Brain microvascular endothelial cell (primary cell): Measurements from ENCODE around the gene CDK2.

Experiments used
- DNase-seq: peaks from one replicate; pipeline ENCODE4 v3.0.0-alpha.2; 2020
- H3K27ac ChIP-seq: fragments of 250-450 bp; sonication (Bioruptor Pico); 2 replicates; pipeline ENCODE4 v1.5.1; 2020; ENCODE audit warnings: mild to moderate bottlenecking, moderate library complexity
- H3K27me3 ChIP-seq: fragments of 250-450 bp; sonication (Bioruptor Pico); replicated peaks from 2 replicates; pipeline ENCODE4 v1.5.1; 2020; ENCODE audit warnings: mild to moderate bottlenecking
- H3K36me3 ChIP-seq: fragments of 250-450 bp; sonication (Bioruptor Pico); replicated peaks from 2 replicates; pipeline ENCODE4 v1.5.1; 2020; ENCODE audit warnings: mild to moderate bottlenecking
- H3K4me3 ChIP-seq: 2 replicates; pipeline ENCODE4 v1.5.1; 2011; ENCODE audit warnings: low read depth, mild to moderate bottlenecking, control low read depth, low read length, moderate library complexity
- in situ Hi-C: cut with HindIII; loops from 2 replicates; pipeline ENCODE4 v1.10.0; 2017; ENCODE audit warnings: low sequenced_read_pairs, low pct_ligation_motif_present
- TF ChIP-seq, protein P1 (sequence below): IDR thresholded peaks from 2 replicates; pipeline ENCODE4 v1.5.1; 2011; ENCODE audit warnings: low read depth, mild to moderate bottlenecking, moderate library complexity, low read length, control low read depth, inconsistent platforms; ENCODE audit errors: missing control alignments

CDK2 gene

DNA sequence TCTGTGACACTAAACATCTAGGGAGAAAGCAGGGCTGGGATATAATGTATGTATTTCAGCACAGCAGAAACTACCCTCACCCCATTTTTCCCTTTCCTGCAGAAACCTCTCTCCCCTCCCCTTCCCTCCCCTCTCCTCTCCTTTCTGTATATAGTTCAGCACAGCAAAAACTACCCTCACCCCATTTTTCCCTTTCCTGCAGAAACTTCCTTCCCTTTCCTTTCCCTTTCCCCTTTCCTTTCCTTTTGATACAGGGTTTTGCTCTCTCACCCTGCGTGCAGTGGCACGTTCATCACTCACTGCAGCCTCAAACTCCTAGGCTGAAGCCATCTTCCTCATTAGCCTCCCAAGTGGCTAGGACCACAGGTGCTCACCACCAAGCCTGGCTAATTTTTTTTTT lies 2.9 kb upstream of the CDK2 start:
- H3K36me3 ChIP-seq = no peaks in the 10 kb centered on the region
- no peaks in the 10 kb centered on the region for H3K27me3 ChIP-seq
- H3K27ac ChIP-seq = no peak overlapping the region
- DNase-seq = no peak
- in situ Hi-C loops = no loop called here
- TF ChIP-seq, protein P1, sequence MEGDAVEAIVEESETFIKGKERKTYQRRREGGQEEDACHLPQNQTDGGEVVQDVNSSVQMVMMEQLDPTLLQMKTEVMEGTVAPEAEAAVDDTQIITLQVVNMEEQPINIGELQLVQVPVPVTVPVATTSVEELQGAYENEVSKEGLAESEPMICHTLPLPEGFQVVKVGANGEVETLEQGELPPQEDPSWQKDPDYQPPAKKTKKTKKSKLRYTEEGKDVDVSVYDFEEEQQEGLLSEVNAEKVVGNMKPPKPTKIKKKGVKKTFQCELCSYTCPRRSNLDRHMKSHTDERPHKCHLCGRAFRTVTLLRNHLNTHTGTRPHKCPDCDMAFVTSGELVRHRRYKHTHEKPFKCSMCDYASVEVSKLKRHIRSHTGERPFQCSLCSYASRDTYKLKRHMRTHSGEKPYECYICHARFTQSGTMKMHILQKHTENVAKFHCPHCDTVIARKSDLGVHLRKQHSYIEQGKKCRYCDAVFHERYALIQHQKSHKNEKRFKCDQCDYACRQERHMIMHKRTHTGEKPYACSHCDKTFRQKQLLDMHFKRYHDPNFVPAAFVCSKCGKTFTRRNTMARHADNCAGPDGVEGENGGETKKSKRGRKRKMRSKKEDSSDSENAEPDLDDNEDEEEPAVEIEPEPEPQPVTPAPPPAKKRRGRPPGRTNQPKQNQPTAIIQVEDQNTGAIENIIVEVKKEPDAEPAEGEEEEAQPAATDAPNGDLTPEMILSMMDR = no peak
- no peak overlapping the region for H3K4me3 ChIP-seq

DNA sequence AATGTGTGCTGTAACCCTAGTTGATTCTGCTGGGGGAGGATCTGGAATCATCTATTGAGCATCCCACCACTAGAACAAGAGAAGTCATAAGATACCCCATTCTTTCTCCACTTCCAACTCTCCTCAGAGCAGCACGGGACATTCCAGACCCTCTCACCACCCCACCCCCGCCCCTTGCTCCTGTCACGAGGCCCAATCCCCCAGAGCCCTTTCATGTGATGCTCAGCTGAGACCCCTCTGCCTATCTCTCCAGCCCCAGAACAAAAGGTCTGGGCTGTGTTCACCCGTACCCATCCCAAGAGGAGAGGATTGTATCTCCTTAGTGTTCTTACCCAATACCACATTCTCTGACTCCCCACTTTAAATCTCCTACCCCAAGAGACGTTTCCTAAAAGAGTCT lies 1.4 kb upstream of the CDK2 start:
- H3K27me3 ChIP-seq = no peaks in the 10 kb centered on the region
- in situ Hi-C loops = no loop called here
- TF ChIP-seq, protein P1 = no peak
- no peak overlapping the region for H3K27ac ChIP-seq
- no peaks in the 10 kb centered on the region for H3K36me3 ChIP-seq
- no peak overlapping the region for H3K4me3 ChIP-seq
- DNase-seq = no peak

- Histone ChIP-seq H3K27me3 (no peaks in the 10 kb centered on the region), H3K4me3 (peak within 1 kb of the TSS; percentile 84), H3K36me3 (no peaks in the 10 kb centered on the region), H3K27ac (peak within 1 kb of the TSS; percentile 68)
- in situ Hi-C loops = no loop called here
- TF ChIP-seq, protein P1 = no peak
- no peak for DNase-seq
Observed at GRCh38 chr12:55965941-55966407, 656 bp upstream of the CDK2 start, which contains the start of gene PMEL. Gene PMEL (minus strand): TSS chr12:55966042. CDS start chr12:55966011, 31 bp downstream.

GRCh38 chr12:55969356-55969755 lies 2.7 kb downstream of the CDK2 start:
- Histone ChIP-seq H3K4me3 (no peak overlapping the region), H3K27ac (no peak overlapping the region), H3K27me3 (no peaks in the 10 kb centered on the region), H3K36me3 (no peaks in the 10 kb centered on the region)
- in situ Hi-C loops = no loop called here
- TF ChIP-seq, protein P1 = no peak
- DNase-seq = no peak

- Histone ChIP-seq H3K4me3 (no peak overlapping the region), H3K27ac (peak overlapping the region; percentile 92), H3K27me3 (no peaks in the 10 kb centered on the region), H3K36me3 (no peaks in the 10 kb centered on the region)
- TF ChIP-seq, protein P1 = no peak
- peak; percentile 28 for DNase-seq
- in situ Hi-C loops = no loop called here
Observed at GRCh38 chr12:55970775-55971174, 4.1 kb downstream of the CDK2 start.

GRCh38 chr12:55972042-55972441 lies 5.4 kb downstream of the CDK2 start:
- H3K36me3 ChIP-seq = no peaks in the 10 kb centered on the region
- H3K4me3 ChIP-seq = no peak overlapping the region
- TF ChIP-seq, protein P1 = no peak
- no peaks in the 10 kb centered on the region for H3K27me3 ChIP-seq
- DNase-seq = peak; percentile 46
- in situ Hi-C loops = no loop called here
- peak overlapping the region; percentile 92 for H3K27ac ChIP-seq
